DND-41 (cell line): ENCODE results near the gene FAM168B.

Experiments used
- CTCF ChIP-seq: IDR thresholded peaks from 2 replicates; pipeline ENCODE4 v1.5.1; 2012; ENCODE audit warnings: borderline replicate concordance, low read length, moderate library complexity, mild to moderate bottlenecking; ENCODE audit not compliant: poor library complexity, severe bottlenecking; ENCODE audit errors: extremely low read depth
- EZH2 ChIP-seq: IDR thresholded peaks from 3 replicates; pipeline ENCODE4 v1.6.1; 2012; ENCODE audit warnings: borderline replicate concordance, low read depth, mild to moderate bottlenecking, moderate library complexity, low read length, inconsistent platforms; ENCODE audit not compliant: severe bottlenecking

- TF ChIP-seq EZH2 (no peak), CTCF (no peak)
Observed at GRCh38 chr2:131077182-131077846, 15.9 kb downstream of the FAM168B start.
